Measurements from ENCODE around the gene ARMC7.

DNA sequence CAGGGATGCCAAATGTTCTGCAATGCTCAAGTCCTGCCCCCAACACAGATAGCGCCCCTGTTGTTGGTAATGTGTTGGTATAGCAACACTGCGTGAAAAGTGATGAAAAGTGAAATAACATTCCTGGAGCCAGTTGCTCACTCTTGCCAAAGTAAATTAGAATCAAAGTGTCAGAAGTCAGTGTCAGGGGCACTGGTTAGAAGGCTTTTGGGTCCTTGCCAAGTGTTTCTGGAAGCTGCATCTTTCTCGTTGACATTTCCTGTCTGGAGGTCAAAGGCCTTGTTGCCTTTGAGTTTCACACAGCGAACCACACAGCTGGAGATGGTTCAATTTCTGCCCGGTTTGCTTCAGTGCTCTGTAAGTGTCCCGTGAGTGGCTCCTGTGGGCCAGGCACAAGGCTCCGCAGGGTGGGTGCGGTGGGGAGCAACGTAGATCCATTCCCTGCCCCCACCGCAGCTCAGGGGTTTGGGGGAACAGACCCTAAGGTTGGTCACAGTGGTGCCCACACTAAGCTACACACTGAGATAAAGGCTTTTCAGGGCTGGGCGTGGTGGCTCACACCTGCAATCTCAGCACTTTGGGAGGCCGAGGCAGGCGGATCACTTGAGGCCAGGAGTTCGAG lies 25.6 kb upstream of the ARMC7 start:
- TF ChIP-seq, protein P1, sequence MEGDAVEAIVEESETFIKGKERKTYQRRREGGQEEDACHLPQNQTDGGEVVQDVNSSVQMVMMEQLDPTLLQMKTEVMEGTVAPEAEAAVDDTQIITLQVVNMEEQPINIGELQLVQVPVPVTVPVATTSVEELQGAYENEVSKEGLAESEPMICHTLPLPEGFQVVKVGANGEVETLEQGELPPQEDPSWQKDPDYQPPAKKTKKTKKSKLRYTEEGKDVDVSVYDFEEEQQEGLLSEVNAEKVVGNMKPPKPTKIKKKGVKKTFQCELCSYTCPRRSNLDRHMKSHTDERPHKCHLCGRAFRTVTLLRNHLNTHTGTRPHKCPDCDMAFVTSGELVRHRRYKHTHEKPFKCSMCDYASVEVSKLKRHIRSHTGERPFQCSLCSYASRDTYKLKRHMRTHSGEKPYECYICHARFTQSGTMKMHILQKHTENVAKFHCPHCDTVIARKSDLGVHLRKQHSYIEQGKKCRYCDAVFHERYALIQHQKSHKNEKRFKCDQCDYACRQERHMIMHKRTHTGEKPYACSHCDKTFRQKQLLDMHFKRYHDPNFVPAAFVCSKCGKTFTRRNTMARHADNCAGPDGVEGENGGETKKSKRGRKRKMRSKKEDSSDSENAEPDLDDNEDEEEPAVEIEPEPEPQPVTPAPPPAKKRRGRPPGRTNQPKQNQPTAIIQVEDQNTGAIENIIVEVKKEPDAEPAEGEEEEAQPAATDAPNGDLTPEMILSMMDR (IDR thresholded peaks at IDR 0.05): no peak
- no peak for TF ChIP-seq POLR2AphosphoS5 (IDR thresholded peaks at IDR 0.05; ENCODE audit: insufficient read depth in 1 of 2, low read depth in 1 of 2)
